ENCODE results near the gene MALRD1. TPM values are rescaled to one million over a fixed set of nuclear protein-coding genes. Genes with fewer than 3 reads are reported as not detected.

The MALRD1 gene
- total RNA-seq, 1 donor from 2014 or later, result 7.0 TPM

DNA sequence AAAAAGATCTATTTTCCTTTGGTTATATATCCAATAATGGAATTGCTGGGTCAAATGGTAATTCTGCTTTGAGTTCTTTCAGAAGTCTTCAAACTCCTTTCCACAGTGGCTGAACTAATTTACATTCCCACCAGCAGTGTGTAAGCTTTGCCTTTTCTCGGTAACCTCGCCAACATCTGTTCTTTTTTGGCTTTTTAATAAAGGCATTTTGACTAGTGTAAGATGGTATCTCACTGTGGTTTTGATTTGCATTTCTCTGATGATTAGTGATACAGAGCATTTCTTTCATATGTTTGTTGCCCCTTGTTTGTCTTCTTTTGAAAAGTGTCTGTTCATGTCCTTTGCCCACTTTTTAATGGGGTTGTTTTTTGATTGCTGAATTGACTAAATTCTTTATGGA is 285.0 kb downstream of the MALRD1 start:
- no peak for DNase-seq
- H3K4me1 ChIP-seq, result no peaks in the 10 kb centered on the region
- H3K27ac ChIP-seq, result no peak overlapping the region
- intact Hi-C loops (cut with DNase I), result no loop called here
- no peak for ATAC-seq
- no peak overlapping the region for H3K4me3 ChIP-seq
- H3K9me3 ChIP-seq, result no peaks in the 10 kb centered on the region
- H3K27me3 ChIP-seq, result no peaks in the 10 kb centered on the region
- no peaks in the 10 kb centered on the region for H3K36me3 ChIP-seq
- no peak for TF ChIP-seq CTCF (IDR thresholded peaks at IDR 0.05)

- no peak for TF ChIP-seq CTCF (IDR thresholded peaks at IDR 0.05)
- no peaks in the 10 kb centered on the region for H3K9me3 ChIP-seq
- H3K36me3 ChIP-seq, result no peaks in the 10 kb centered on the region
- H3K27ac ChIP-seq, result no peak overlapping the region
- H3K4me1 ChIP-seq, result no peaks in the 10 kb centered on the region
- ATAC-seq (no peak), DNase-seq (no peak)
- H3K27me3 ChIP-seq, result no peaks in the 10 kb centered on the region
- intact Hi-C loops (cut with DNase I), result no loop called here
- H3K4me3 ChIP-seq, result no peak overlapping the region
Observed at GRCh38 chr10:19347621-19348020, 299.0 kb downstream of the MALRD1 start.

GRCh38 chr10:19367176-19367575 is 318.6 kb downstream of the MALRD1 start:
- no peak for TF ChIP-seq CTCF (IDR thresholded peaks at IDR 0.05)
- intact Hi-C loops (cut with DNase I), result no loop called here

DNA sequence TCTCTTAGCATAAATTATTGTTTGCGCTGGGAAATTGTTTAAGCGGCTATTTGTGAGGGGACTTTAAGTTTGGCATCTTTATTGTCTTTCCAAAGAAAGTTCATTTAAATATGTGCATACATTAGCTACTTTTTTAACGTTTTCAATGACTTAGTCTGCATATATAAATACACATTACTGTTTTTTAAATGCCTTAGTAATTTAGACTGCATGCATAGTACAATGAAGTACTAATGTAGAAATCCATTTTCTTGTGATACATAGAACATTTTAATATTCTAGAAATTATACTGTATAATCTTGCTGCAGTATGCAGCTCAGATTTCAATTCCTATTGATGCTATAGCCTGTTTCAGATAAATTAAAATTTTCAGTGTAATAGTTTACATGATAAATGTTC is 325.4 kb downstream of the MALRD1 start:
- no peak for TF ChIP-seq CTCF (IDR thresholded peaks at IDR 0.05)
- H3K4me1 ChIP-seq, result no peaks in the 10 kb centered on the region
- no peak overlapping the region for H3K4me3 ChIP-seq
- no peaks in the 10 kb centered on the region for H3K36me3 ChIP-seq
- intact Hi-C loops (cut with DNase I), result no loop called here
- no peak overlapping the region for H3K27ac ChIP-seq
- no peak for DNase-seq
- H3K27me3 ChIP-seq, result no peaks in the 10 kb centered on the region
- H3K9me3 ChIP-seq, result no peaks in the 10 kb centered on the region
- ATAC-seq, result no peak

More at GRCh38 chr10:19367176-19367575, 318.6 kb downstream of the MALRD1 start:
- Histone ChIP-seq H3K4me1 (no peaks in the 10 kb centered on the region), H3K36me3 (no peaks in the 10 kb centered on the region), H3K4me3 (no peak overlapping the region), H3K27ac (no peak overlapping the region), H3K9me3 (no peaks in the 10 kb centered on the region), H3K27me3 (no peaks in the 10 kb centered on the region)
- no peak for DNase-seq
- no peak for ATAC-seq

DNA sequence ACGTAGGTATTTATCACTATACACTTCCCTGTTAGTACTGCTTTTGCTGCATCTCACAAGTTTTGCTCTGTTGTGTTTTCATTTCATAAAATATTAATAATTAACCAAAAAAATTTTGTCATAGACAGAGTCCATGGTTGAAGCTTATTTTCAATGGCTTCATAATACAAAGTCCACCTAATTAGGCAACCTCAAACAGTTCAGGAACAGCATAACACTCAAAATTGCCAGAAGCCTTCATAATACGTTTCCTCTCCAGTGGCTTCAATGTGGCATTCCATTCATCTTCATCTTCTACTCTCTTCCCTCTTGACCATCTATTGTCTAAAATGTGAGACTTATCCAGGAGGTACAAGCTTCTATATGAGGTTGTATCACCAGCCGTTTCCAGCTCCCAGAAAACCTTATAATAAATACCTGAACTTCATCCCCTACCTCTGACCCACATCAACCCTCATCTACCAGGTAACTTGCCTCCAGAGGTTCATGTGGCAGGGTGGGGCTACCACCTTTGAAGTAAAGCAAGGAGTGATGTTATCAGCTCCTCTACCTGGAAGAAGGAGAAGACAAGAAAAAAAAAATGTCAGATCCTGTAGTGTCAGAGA is 337.3 kb downstream of the MALRD1 start:
- ATAC-seq (no peak), DNase-seq (no peak)
- no peak overlapping the region for H3K27ac ChIP-seq
- TF ChIP-seq CTCF (IDR thresholded peaks at IDR 0.05), result no peak
- H3K36me3 ChIP-seq, result no peaks in the 10 kb centered on the region
- intact Hi-C loops (cut with DNase I), result no loop called here
- H3K4me3 ChIP-seq, result no peak overlapping the region
- H3K9me3 ChIP-seq, result no peaks in the 10 kb centered on the region
- H3K27me3 ChIP-seq, result no peaks in the 10 kb centered on the region
- H3K4me1 ChIP-seq, result no peaks in the 10 kb centered on the region

- no peaks in the 10 kb centered on the region for H3K36me3 ChIP-seq
- H3K9me3 ChIP-seq, result no peaks in the 10 kb centered on the region
- H3K27me3 ChIP-seq, result no peaks in the 10 kb centered on the region
- H3K4me3 ChIP-seq, result no peak overlapping the region
- no peak overlapping the region for H3K27ac ChIP-seq
- no peak for TF ChIP-seq CTCF (IDR thresholded peaks at IDR 0.05)
- no peaks in the 10 kb centered on the region for H3K4me1 ChIP-seq
- intact Hi-C loops (cut with DNase I), result no loop called here
- ATAC-seq, result no peak
- DNase-seq, result no peak
Observed at GRCh38 chr10:19408924-19409323, 360.3 kb downstream of the MALRD1 start.
